ENCODE measurements around the gene SETD7. TPM values are rescaled to one million over a fixed set of nuclear protein-coding genes. Genes with fewer than 3 reads are reported as not detected.

The SETD7 gene
- polyA plus RNA-seq, 3 donors: 14.1 to 16.8 (median 15.4) TPM

DNA sequence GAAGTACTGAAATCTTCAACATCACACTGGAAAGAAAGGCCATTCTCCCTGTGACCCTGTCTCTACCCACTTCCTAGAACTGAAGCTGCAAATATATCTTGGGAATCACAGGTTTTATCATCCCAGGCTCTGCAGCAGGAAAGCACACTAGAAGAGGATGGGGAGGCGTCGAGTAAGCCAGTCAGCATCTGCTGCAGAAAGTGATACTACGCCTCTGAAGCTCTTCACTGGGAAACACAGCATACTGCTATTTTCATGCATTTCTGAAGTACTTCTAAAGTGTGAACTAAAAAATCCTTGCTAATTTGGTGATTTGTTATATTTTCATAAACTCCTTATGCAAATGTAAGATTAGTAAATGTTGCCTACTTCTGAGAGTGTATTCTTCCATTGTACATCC, 73.0 kb downstream of the SETD7 start:
- Histone ChIP-seq H3K27ac (ENCODE audit: low read depth in 1 of 2, low read length in 2 of 2) (no peak overlapping the region), H4K20me1 (ENCODE audit: insufficient read depth, low read length) (no peaks in the 10 kb centered on the region), H3K9me3 (replicated peaks in 1 of 2; ENCODE audit: control insufficient read depth in 1 of 2, insufficient read depth in 1 of 2, low read length in 2 of 2) (no peaks in the 10 kb centered on the region), H3K4me2 (replicated peaks; ENCODE audit: extremely low read depth, low read length, poor library complexity, severe bottlenecking) (no peak overlapping the region), H3K4me1 (ENCODE audit: control insufficient read depth in 1 of 2, insufficient read depth in 2 of 2, low read length in 2 of 2) (peaks cover 9 to 11% of the 10 kb centered on the region in 2 donors), H3K79me2 (ENCODE audit: insufficient read depth, low read length) (no peaks in the 10 kb centered on the region), H3K4me3 (replicated peaks in 1 of 3; ENCODE audit: low read depth in 2 of 3, low read length in 3 of 3) (no peak overlapping the region), H2AFZ (ENCODE audit: insufficient read depth, low read depth, low read length, poor library complexity, severe bottlenecking) (no peak overlapping the region), H3K9ac (ENCODE audit: insufficient read depth, low read length, poor library complexity, severe bottlenecking) (no peak overlapping the region), H3K36me3 (replicated peaks in 1 of 2; ENCODE audit: control insufficient read depth in 1 of 2, insufficient read depth in 2 of 2, low read length in 2 of 2) (peaks cover 4 to 7% of the 10 kb centered on the region in 2 donors), H3K27me3 (ENCODE audit: control insufficient read depth in 2 of 2, insufficient read depth in 2 of 2, low read length in 2 of 2) (no peaks in the 10 kb centered on the region)
- no peak overlapping the region for H3K4me3 Mint-ChIP-seq
- H3K36me3 Mint-ChIP-seq: peaks cover 13 to 21% of the 10 kb centered on the region in 2 donors
- H3K9me3 Mint-ChIP-seq: no peaks in the 10 kb centered on the region
- no CpG with 5 or more reads among the region's 3 CpGs for WGBS (ENCODE audit: insufficient coverage)
- intact Hi-C loops (cut with micrococcal nuclease): no loop called here
- H3K27me3 Mint-ChIP-seq (ENCODE audit: low read depth in 3 of 3): peaks cover 0 to 3% (median 0%) of the 10 kb centered on the region in 3 donors
- peaks cover 13% of the 10 kb centered on the region for H3K4me1 Mint-ChIP-seq
- no peak for DNase-seq
- peak overlapping the region in 1 of 7 donors; percentile 76 for H3K27ac Mint-ChIP-seq
- TF ChIP-seq, protein P1, sequence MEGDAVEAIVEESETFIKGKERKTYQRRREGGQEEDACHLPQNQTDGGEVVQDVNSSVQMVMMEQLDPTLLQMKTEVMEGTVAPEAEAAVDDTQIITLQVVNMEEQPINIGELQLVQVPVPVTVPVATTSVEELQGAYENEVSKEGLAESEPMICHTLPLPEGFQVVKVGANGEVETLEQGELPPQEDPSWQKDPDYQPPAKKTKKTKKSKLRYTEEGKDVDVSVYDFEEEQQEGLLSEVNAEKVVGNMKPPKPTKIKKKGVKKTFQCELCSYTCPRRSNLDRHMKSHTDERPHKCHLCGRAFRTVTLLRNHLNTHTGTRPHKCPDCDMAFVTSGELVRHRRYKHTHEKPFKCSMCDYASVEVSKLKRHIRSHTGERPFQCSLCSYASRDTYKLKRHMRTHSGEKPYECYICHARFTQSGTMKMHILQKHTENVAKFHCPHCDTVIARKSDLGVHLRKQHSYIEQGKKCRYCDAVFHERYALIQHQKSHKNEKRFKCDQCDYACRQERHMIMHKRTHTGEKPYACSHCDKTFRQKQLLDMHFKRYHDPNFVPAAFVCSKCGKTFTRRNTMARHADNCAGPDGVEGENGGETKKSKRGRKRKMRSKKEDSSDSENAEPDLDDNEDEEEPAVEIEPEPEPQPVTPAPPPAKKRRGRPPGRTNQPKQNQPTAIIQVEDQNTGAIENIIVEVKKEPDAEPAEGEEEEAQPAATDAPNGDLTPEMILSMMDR (IDR thresholded peaks at IDR 0.05): no peak

DNA sequence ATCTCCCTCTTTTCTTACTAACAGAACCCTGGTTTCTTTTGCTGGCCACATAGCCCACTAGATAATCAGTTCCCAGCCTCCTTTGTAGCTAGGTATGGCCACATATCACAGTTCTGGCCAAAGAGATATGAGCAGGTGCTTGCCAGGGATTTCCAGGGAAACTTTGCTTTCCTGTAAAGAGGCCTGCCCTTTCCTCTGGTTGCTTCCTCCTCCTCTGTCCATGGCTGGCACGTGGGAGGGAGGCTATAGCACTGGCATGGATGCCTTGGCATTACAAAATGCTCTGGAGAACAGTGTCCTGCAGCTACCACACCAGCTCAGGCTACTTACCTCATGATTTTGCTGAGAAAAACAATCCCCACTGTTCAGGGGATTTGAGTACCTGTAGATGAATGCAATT, 74.6 kb downstream of the SETD7 start:
- H3K36me3 ChIP-seq (replicated peaks in 1 of 2; ENCODE audit: control insufficient read depth in 1 of 2, insufficient read depth in 2 of 2, low read length in 2 of 2): peaks cover 4 to 14% of the 10 kb centered on the region in 2 donors
- no peak overlapping the region for H3K27ac ChIP-seq (ENCODE audit: low read depth in 1 of 2, low read length in 2 of 2)
- TF ChIP-seq, protein P1 (IDR thresholded peaks at IDR 0.05): no peak
- Mint-ChIP-seq H3K27ac (no peak overlapping the region), H3K27me3 (ENCODE audit: low read depth in 3 of 3) (peaks cover 0 to 3% (median 0%) of the 10 kb centered on the region in 3 donors), H3K4me3 (no peak overlapping the region), H3K9me3 (no peaks in the 10 kb centered on the region), H3K4me1 (peaks cover 13% of the 10 kb centered on the region), H3K36me3 (peaks cover 19 to 28% of the 10 kb centered on the region in 2 donors)
- no peak overlapping the region for H3K4me3 ChIP-seq (replicated peaks in 1 of 3; ENCODE audit: low read depth in 2 of 3, low read length in 3 of 3)
- H3K27me3 ChIP-seq (ENCODE audit: control insufficient read depth in 2 of 2, insufficient read depth in 2 of 2, low read length in 2 of 2): no peaks in the 10 kb centered on the region
- no peaks in the 10 kb centered on the region for H3K9me3 ChIP-seq (replicated peaks in 1 of 2; ENCODE audit: control insufficient read depth in 1 of 2, insufficient read depth in 1 of 2, low read length in 2 of 2)
- H3K79me2 ChIP-seq (ENCODE audit: insufficient read depth, low read length): peaks cover 3% of the 10 kb centered on the region
- no CpG with 5 or more reads among the region's 1 CpG for WGBS (ENCODE audit: insufficient coverage)
- H3K4me2 ChIP-seq (replicated peaks; ENCODE audit: extremely low read depth, low read length, poor library complexity, severe bottlenecking): no peak overlapping the region
- no peak for DNase-seq
- H4K20me1 ChIP-seq (ENCODE audit: insufficient read depth, low read length): peaks cover 3% of the 10 kb centered on the region
- H3K4me1 ChIP-seq (ENCODE audit: control insufficient read depth in 1 of 2, insufficient read depth in 2 of 2, low read length in 2 of 2): peaks cover 9 to 11% of the 10 kb centered on the region in 2 donors
- H2AFZ ChIP-seq (ENCODE audit: insufficient read depth, low read depth, low read length, poor library complexity, severe bottlenecking): no peak overlapping the region
- H3K9ac ChIP-seq (ENCODE audit: insufficient read depth, low read length, poor library complexity, severe bottlenecking): no peak overlapping the region
- intact Hi-C loops (cut with micrococcal nuclease): no loop called here

Data from CD14-positive monocyte (primary cell).